WI38 (cell line): ENCODE results near the gene CDYL2.

Experiments
- H3K4me3 ChIP-seq: 2 replicates; pipeline ENCODE4 v1.5.1; 2011; ENCODE audit warnings: low read depth, mild to moderate bottlenecking, control low read depth, low read length
- CTCF ChIP-seq: IDR thresholded peaks from 2 replicates; pipeline ENCODE4 v1.5.1; 2012; ENCODE audit warnings: low read depth, mild to moderate bottlenecking, control low read depth, low read length

Gene CDYL2

GRCh38 chr16:80720804-80721371 lies 83.5 kb downstream of the CDYL2 start:
- H3K4me3 ChIP-seq: no peak overlapping the region

DNA sequence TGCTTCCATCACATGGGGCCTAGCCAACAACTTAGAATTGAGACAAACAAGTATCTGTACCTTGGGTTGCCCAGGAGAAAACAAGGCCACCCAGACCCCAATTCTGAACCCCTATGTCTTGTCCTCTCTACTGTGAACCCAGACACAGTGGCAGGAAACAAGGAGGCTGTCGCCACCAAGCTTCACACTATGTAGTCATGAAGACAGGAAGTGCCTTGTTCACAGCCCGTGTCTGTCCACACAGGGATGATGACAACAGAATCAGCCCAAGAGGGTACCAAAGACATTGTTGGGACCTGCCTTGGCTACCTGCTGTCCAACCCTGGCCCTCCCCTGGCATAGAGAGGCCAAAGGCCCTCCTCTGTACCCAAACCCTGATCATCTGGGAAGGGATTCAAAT lies 84.8 kb downstream of the CDYL2 start:
- no peak overlapping the region for H3K4me3 ChIP-seq
- no peak for TF ChIP-seq CTCF

More at GRCh38 chr16:80720804-80721371, 83.5 kb downstream of the CDYL2 start:
- TF ChIP-seq CTCF: no peak

DNA sequence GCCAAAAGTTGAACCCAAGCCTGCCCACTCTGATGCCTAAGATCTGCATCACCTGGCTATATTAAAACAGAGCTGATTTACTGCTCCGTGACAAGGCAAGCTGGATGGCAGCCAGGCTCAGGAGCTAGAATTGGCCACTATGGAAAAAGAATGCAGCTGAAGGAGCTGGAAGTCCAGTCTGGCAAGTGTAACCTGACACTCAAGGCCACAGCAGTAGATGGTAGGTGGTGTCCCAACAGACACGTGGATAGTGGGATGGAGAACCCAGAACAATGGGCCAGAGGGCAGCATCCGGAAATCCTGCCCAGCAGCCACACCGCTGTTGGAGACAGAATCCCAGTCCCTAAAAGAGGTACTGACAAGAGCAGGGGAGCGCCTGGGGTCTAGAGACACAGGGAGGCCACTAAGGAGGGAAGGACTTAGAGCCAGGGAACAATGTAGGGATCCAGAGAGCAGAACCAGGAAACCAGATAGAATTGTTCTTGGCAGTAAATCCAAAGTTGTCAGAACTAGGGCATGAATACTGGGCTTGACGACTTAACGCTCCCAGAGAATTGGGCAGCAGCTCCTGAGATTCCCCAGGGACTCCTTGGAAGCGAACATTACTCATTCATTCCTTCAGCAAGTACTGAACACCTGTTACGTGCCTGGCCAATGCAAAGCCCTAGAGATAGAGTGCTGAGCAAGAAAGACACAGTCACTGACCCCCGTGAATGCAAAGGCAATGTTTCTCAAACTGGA lies 85.7 kb downstream of the CDYL2 start:
- H3K4me3 ChIP-seq: no peak overlapping the region
- TF ChIP-seq CTCF: no peak

DNA sequence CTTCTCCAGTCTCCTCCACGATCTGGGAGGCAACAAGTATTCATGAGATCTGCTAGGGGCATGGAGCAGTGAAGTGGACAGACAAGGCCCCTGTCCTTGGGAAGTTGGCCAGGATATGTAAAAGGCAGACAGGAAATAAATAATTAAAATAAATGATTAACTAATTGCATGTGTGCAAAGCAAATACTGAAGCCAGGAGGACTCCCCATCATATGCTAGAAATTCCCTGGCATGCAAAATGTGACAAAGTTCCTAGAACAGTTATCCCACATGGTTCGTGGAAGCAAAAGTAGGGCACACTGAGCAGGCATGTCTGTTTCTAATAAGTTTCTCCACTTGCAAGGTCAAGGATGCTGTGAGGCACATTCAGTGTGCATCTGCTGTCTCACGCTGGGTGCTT lies 86.8 kb downstream of the CDYL2 start:
- no peak for TF ChIP-seq CTCF
- H3K4me3 ChIP-seq: no peak overlapping the region

GRCh38 chr16:80716564-80717139 lies 87.7 kb downstream of the CDYL2 start:
- no peak overlapping the region for H3K4me3 ChIP-seq
- no peak for TF ChIP-seq CTCF

DNA sequence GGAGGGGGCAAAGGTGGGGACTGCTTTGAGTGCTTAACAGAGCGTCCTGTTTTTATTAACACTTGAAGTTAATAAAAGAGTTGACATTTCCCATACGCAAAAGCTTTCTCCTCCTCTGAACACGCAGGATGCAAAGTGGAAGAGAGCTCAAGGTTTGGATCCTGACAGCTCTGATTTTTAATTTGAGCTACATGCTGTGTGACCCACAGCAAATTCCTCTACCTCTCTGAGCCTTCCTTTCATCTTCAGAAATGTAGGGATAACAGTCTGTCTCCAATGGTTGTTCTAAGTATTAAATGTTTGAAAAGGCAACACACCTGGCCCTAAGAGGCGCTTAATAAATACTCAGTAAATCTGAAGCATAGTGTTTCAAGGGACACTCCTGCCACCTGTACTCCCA lies 93.0 kb downstream of the CDYL2 start:
- H3K4me3 ChIP-seq: no peak overlapping the region
- no peak for TF ChIP-seq CTCF

DNA sequence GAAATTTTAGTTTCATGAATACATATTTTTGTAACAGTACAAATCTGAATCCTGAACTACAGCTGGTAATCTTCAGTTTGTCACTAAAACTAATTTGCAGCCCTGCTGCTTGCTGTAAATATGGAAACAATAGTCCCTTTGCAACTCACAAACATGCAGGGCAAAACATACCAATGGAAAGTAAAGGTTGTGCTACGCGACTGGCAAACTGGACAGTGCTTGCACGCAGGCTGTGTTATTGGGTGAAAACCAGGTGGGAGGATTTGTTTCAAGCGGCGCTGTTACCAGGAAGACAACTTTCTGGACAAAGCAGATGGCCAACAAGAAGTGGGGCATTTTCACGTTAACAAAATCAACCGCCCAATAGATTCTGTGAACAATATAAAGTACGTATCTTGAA lies 93.5 kb downstream of the CDYL2 start:
- no peak overlapping the region for H3K4me3 ChIP-seq
- no peak for TF ChIP-seq CTCF
